Loucy (cell line): Measurements from ENCODE around the gene PABPN1L.

Experiments
- H2AFZ ChIP-seq: fragments of 200-600 bp; sonication (generic); 2 replicates; pipeline ENCODE4 v1.6.0; 2016; ENCODE audit warnings: antibody characterized with exemption, mild to moderate bottlenecking, low read length, moderate library complexity
- H3F3A ChIP-seq: fragments of 200-600 bp; 2 replicates; pipeline ENCODE4 v1.6.0; 2016; ENCODE audit warnings: antibody characterized with exemption, low read depth, mild to moderate bottlenecking
- H3K27me3 ChIP-seq: fragments of 200-600 bp; sonication (generic); 2 replicates; pipeline ENCODE4 v1.6.1; 2014; ENCODE audit warnings: low read length, mild to moderate bottlenecking; ENCODE audit not compliant: insufficient read depth, poor library complexity, severe bottlenecking
- H3K36me3 ChIP-seq: fragments of 200-600 bp; sonication (generic); 2 replicates; pipeline ENCODE4 v1.6.1; 2016; ENCODE audit warnings: low read length; ENCODE audit not compliant: insufficient read depth
- H3K4me1 ChIP-seq: fragments of 200-600 bp; sonication (generic); 2 replicates; pipeline ENCODE4 v1.5.1; 2014; ENCODE audit warnings: low read length, mild to moderate bottlenecking; ENCODE audit not compliant: insufficient read depth, poor library complexity, severe bottlenecking
- H3K4me2 ChIP-seq: fragments of 200-600 bp; sonication (generic); 2 replicates; pipeline ENCODE4 v1.6.0; 2014; ENCODE audit warnings: antibody characterized with exemption, low read length, low read depth, mild to moderate bottlenecking; ENCODE audit not compliant: poor library complexity, severe bottlenecking
- H3K4me3 ChIP-seq: fragments of 200-600 bp; sonication (generic); 2 replicates; pipeline ENCODE4 v1.5.1; 2014; ENCODE audit warnings: low read length, mild to moderate bottlenecking, mixed read lengths; ENCODE audit not compliant: poor library complexity, severe bottlenecking
- H3K79me2 ChIP-seq: fragments of 200-600 bp; sonication (generic); 2 replicates; pipeline ENCODE4 v1.6.1; 2014; ENCODE audit warnings: low read length; ENCODE audit not compliant: insufficient read depth
- H3K9ac ChIP-seq: fragments of 200-600 bp; sonication (generic); 2 replicates; pipeline ENCODE4 v1.6.0; 2014; ENCODE audit warnings: mild to moderate bottlenecking, low read depth, low read length, moderate library complexity; ENCODE audit not compliant: poor library complexity, severe bottlenecking
- H3K9me2 ChIP-seq: fragments of 200-600 bp; sonication (generic); replicated peaks from 2 replicates; pipeline ENCODE4 v1.6.1; 2016; ENCODE audit warnings: low read depth, low read length, mixed read lengths
- H3K9me3 ChIP-seq: fragments of 200-600 bp; sonication (generic); 2 replicates; pipeline ENCODE4 v1.6.1; 2014; ENCODE audit warnings: mild to moderate bottlenecking, antibody characterized with exemption, low read length, low read depth; ENCODE audit not compliant: insufficient read depth
- H4K20me1 ChIP-seq: fragments of 200-600 bp; sonication (generic); 2 replicates; pipeline ENCODE4 v1.6.0; 2014; ENCODE audit warnings: antibody characterized with exemption, low read length, mild to moderate bottlenecking; ENCODE audit not compliant: insufficient read depth, poor library complexity, severe bottlenecking
- EZH2phosphoT487 ChIP-seq: fragments of 200-600 bp; IDR thresholded peaks from 2 replicates; pipeline ENCODE4 v1.6.1; 2018; ENCODE audit warnings: antibody characterized with exemption, mild to moderate bottlenecking, moderate library complexity, borderline replicate concordance
- TF ChIP-seq, protein P1 (sequence below): fragments of 200-600 bp; sonication (generic); conservative IDR thresholded peaks from 2 replicates; pipeline ENCODE4 v1.5.1; 2014; ENCODE audit warnings: mild to moderate bottlenecking, antibody characterized with exemption, low read length

PABPN1L gene

DNA sequence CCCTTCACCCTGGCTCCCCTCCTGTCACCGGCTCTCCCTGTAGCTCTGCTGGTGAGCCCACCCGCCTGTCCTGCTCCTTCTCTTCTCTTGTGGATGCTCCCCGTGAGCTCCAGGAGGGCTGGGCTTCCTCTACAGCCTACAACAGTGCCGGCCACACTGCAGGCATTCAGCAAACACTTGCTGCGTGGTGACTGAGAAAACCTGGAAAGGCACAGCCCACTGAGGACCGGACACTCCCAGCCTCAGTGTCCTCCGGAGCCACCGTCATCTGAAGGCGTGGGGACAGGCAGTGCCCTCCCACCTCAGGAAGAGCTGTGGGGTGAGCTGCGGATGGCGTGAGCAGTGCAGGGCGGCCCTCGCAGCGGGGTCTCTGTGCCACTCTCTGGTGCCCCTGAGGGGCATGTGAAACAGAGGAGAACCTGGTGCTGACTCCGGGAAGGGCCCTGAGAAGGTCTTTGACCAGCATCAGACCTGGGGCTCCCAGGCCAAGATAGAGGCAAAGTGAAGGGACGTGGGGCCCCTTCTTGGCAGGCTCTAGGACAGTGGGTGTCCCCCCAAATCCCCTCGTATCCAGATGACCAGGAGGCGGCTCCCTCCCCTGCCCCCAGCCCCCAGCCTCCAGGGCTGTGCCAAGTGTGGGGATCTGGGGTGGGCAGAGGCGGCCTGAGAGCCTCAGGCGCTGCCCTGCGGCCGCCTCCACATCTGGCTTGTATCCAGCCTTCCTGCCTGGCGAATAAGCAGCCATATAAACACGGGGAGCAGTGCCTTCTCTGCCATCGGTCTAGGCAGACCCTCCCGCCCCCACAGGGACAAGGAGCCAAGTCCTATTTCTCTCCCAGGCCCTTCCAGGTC, 44.0 kb upstream of the PABPN1L start:
- Histone ChIP-seq H2AFZ (no peak overlapping the region), H3K79me2 (peaks cover 88% of the 10 kb centered on the region; the same call in 1 of the 2 replicates), H3K4me1 (no peaks in the 10 kb centered on the region), H3K9me2 (no peaks in the 10 kb centered on the region), H4K20me1 (peaks cover 59% of the 10 kb centered on the region), H3K9ac (no peak overlapping the region), H3F3A (no peaks in the 10 kb centered on the region), H3K9me3 (no peaks in the 10 kb centered on the region), H3K4me3 (no peak overlapping the region), H3K4me2 (no peak overlapping the region), H3K36me3 (peaks cover 11% of the 10 kb centered on the region; the same call in 1 of the 2 replicates), H3K27me3 (no peaks in the 10 kb centered on the region)
- TF ChIP-seq EZH2phosphoT487, result no peak
- TF ChIP-seq, protein P1, sequence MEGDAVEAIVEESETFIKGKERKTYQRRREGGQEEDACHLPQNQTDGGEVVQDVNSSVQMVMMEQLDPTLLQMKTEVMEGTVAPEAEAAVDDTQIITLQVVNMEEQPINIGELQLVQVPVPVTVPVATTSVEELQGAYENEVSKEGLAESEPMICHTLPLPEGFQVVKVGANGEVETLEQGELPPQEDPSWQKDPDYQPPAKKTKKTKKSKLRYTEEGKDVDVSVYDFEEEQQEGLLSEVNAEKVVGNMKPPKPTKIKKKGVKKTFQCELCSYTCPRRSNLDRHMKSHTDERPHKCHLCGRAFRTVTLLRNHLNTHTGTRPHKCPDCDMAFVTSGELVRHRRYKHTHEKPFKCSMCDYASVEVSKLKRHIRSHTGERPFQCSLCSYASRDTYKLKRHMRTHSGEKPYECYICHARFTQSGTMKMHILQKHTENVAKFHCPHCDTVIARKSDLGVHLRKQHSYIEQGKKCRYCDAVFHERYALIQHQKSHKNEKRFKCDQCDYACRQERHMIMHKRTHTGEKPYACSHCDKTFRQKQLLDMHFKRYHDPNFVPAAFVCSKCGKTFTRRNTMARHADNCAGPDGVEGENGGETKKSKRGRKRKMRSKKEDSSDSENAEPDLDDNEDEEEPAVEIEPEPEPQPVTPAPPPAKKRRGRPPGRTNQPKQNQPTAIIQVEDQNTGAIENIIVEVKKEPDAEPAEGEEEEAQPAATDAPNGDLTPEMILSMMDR, result no peak

DNA sequence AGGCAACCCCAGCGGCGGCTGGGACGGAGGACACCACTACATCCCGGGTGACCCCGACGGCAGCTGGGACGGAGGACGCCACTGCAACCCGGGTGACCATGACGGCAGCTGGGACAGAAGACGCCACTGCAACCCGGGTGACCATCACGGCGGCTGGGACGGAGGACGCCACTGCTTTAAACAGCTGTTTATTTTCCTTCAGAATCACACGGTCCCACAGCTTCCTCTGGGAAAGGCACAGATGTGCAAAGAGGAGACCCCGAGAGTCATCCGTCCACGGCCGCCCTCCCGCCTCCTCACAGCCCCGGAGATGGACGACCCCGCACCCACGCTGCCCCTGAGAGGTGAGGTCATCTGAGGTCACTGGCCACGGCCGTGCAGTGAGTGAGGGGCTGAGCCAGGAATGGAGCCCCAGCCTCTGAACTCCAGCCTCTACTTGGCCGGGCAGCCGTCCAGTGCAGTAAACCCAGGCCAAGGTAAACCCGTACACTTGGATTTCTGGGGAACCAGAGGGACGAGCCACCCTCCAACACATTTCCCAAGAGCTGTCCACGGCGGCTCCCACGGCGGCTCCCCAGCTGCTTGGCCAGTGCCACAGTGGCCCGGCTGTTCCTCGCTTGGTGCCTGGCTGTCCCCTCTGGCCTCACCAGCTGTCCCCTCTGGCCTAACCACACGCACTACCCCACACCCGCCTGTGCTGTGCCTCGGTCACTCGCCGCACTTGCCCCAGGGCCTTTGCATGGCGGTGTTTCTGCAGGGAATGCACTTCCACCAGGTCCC, 43.2 kb upstream of the PABPN1L start:
- Histone ChIP-seq H3K9ac (no peak overlapping the region), H3F3A (no peaks in the 10 kb centered on the region), H3K4me2 (no peak overlapping the region), H2AFZ (no peak overlapping the region), H3K79me2 (peaks cover 95% of the 10 kb centered on the region; the same call in 1 of the 2 replicates), H3K27me3 (no peaks in the 10 kb centered on the region), H3K4me1 (no peaks in the 10 kb centered on the region), H4K20me1 (peaks cover 67% of the 10 kb centered on the region), H3K9me3 (no peaks in the 10 kb centered on the region), H3K4me3 (no peak overlapping the region), H3K36me3 (peaks cover 11% of the 10 kb centered on the region; the same call in 1 of the 2 replicates), H3K9me2 (no peaks in the 10 kb centered on the region)
- no peak for TF ChIP-seq EZH2phosphoT487
- TF ChIP-seq, protein P1, result no peak

DNA sequence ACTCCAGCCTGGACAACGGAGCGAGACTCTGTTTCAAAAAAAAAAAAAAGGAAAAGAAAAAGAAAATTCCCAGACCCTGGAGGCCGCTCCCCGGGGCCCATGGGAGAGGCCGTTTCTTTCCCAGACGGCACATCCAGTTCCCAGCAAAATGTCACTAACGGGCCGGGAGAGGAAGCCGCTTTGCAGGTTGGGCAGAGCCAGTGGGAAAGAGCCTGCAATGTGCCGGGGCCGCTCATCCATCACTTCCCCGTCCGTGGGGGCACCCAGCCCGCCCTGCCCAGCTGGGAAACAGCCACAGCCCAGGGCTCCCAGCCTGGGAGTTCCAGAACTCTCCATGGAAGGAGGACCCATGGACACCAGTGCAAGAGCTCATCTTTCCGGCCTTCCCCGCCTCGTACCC, 41.8 kb upstream of the PABPN1L start:
- H3K79me2 ChIP-seq, result peaks cover 90% of the 10 kb centered on the region; the same call in 1 of the 2 replicates
- H3F3A ChIP-seq, result no peaks in the 10 kb centered on the region
- no peak overlapping the region for H2AFZ ChIP-seq
- peaks cover 65% of the 10 kb centered on the region for H4K20me1 ChIP-seq
- no peak for TF ChIP-seq EZH2phosphoT487
- TF ChIP-seq, protein P1, result no peak
- H3K4me3 ChIP-seq, result no peak overlapping the region
- H3K9me2 ChIP-seq, result no peaks in the 10 kb centered on the region
- H3K9me3 ChIP-seq, result no peaks in the 10 kb centered on the region
- H3K4me1 ChIP-seq, result no peaks in the 10 kb centered on the region
- no peak overlapping the region for H3K9ac ChIP-seq
- no peak overlapping the region for H3K4me2 ChIP-seq
- H3K36me3 ChIP-seq, result peaks cover 3% of the 10 kb centered on the region; the same call in 1 of the 2 replicates
- H3K27me3 ChIP-seq, result no peaks in the 10 kb centered on the region
